Endothelial cell (in vitro differentiated cells): ENCODE data around the gene FAM210B. TPM values are rescaled to one million over a fixed set of nuclear protein-coding genes. Genes with fewer than 3 reads are reported as not detected.
A peak's percentile ranks its signal among the peaks of the same experiment; 100 is the strongest.

ENCODE experiments used
- DNase-seq: peaks from one replicate; pipeline ENCODE4 v3.0.0; 2021; ENCODE audit warnings: low spot score
- H3K27ac Mint-ChIP-seq: one replicate; pipeline ENCODE4 v1.8.0; 2021; ENCODE audit warnings: mixed read lengths, inconsistent platforms; ENCODE audit not compliant: unreplicated experiment
- H3K27me3 Mint-ChIP-seq: one replicate; pipeline ENCODE4 v1.8.0; 2021; ENCODE audit warnings: mild to moderate bottlenecking, moderate library complexity, mixed read lengths, inconsistent platforms; ENCODE audit not compliant: unreplicated experiment
- H3K36me3 Mint-ChIP-seq: one replicate; pipeline ENCODE4 v1.8.0; 2021; ENCODE audit warnings: mild to moderate bottlenecking, low read depth, mixed read lengths, inconsistent platforms; ENCODE audit not compliant: unreplicated experiment
- H3K4me1 Mint-ChIP-seq: one replicate; pipeline ENCODE4 v1.8.0; 2021; ENCODE audit warnings: mild to moderate bottlenecking, mixed read lengths, inconsistent platforms; ENCODE audit not compliant: unreplicated experiment
- H3K4me3 Mint-ChIP-seq: one replicate; pipeline ENCODE4 v1.8.0; 2021; ENCODE audit warnings: mild to moderate bottlenecking, mixed read lengths, inconsistent platforms; ENCODE audit not compliant: unreplicated experiment
- H3K9me3 Mint-ChIP-seq: one replicate; pipeline ENCODE4 v1.8.0; 2021; ENCODE audit warnings: mixed read lengths, inconsistent platforms; ENCODE audit not compliant: unreplicated experiment
- CTCF ChIP-seq: fragments of 200-600 bp; sonication (generic); IDR thresholded peaks from one replicate; pipeline ENCODE4 v1.5.0; 2021; ENCODE audit warnings: antibody characterized with exemption; ENCODE audit not compliant: unreplicated experiment
- total RNA-seq: library from RNA; stranded (reverse); fragmentation: NEBNext Ultra II Directional; extraction: Animal tissue kit (Norgen Biotek cat#: 25700); gene quantifications from one replicate; pipeline ENCODE4 v1.2.1, GENCODE V29; 2021; ENCODE audit not compliant: unreplicated experiment

Gene FAM210B
- total RNA-seq, 1 donor from 2014 or later = 20.1 TPM

- peaks cover under 1% of the 10 kb centered on the region for H3K9me3 Mint-ChIP-seq
Measured at GRCh38 chr20:56343861-56344381, 14.9 kb upstream of the FAM210B start.

GRCh38 chr20:56345911-56346310 lies 12.9 kb upstream of the FAM210B start:
- H3K4me1 Mint-ChIP-seq = peaks cover 12% of the 10 kb centered on the region
- H3K27me3 Mint-ChIP-seq = peaks cover 4% of the 10 kb centered on the region
- H3K36me3 Mint-ChIP-seq = no peaks in the 10 kb centered on the region
- no peak for TF ChIP-seq CTCF
- H3K27ac Mint-ChIP-seq = no peak overlapping the region
- DNase-seq = no peak
- no peaks in the 10 kb centered on the region for H3K9me3 Mint-ChIP-seq
- no peak overlapping the region for H3K4me3 Mint-ChIP-seq

More at GRCh38 chr20:56343861-56344381, 14.9 kb upstream of the FAM210B start:
- H3K4me1 Mint-ChIP-seq = peaks cover 12% of the 10 kb centered on the region
- DNase-seq = peak; percentile 80
- no peak overlapping the region for H3K27ac Mint-ChIP-seq
- TF ChIP-seq CTCF = peak; percentile 88
- peaks cover 5% of the 10 kb centered on the region for H3K27me3 Mint-ChIP-seq
- no peak overlapping the region for H3K4me3 Mint-ChIP-seq
- H3K36me3 Mint-ChIP-seq = no peaks in the 10 kb centered on the region

- no peaks in the 10 kb centered on the region for H3K36me3 Mint-ChIP-seq
- no peak overlapping the region for H3K27ac Mint-ChIP-seq
- H3K9me3 Mint-ChIP-seq = no peaks in the 10 kb centered on the region
- TF ChIP-seq CTCF = no peak
- DNase-seq = no peak
- H3K4me1 Mint-ChIP-seq = peaks cover 12% of the 10 kb centered on the region
- H3K4me3 Mint-ChIP-seq = no peak overlapping the region
- peaks cover 4% of the 10 kb centered on the region for H3K27me3 Mint-ChIP-seq
Measured at GRCh38 chr20:56347628-56348304, 11.0 kb upstream of the FAM210B start.

- H3K4me3 Mint-ChIP-seq = no peak overlapping the region
- no peak for DNase-seq
- no peak for TF ChIP-seq CTCF
- H3K36me3 Mint-ChIP-seq = no peaks in the 10 kb centered on the region
- H3K4me1 Mint-ChIP-seq = peaks cover 12% of the 10 kb centered on the region
- H3K27ac Mint-ChIP-seq = no peak overlapping the region
- peaks cover 4% of the 10 kb centered on the region for H3K27me3 Mint-ChIP-seq
- H3K9me3 Mint-ChIP-seq = no peaks in the 10 kb centered on the region
Measured at GRCh38 chr20:56348305-56348693, 10.5 kb upstream of the FAM210B start.

GRCh38 chr20:56348746-56349145 lies 10.0 kb upstream of the FAM210B start:
- H3K9me3 Mint-ChIP-seq = no peaks in the 10 kb centered on the region
- H3K36me3 Mint-ChIP-seq = no peaks in the 10 kb centered on the region
- H3K27me3 Mint-ChIP-seq = peaks cover 5% of the 10 kb centered on the region
- no peak overlapping the region for H3K4me3 Mint-ChIP-seq
- TF ChIP-seq CTCF = no peak
- no peak for DNase-seq
- no peak overlapping the region for H3K27ac Mint-ChIP-seq
- peaks cover 12% of the 10 kb centered on the region for H3K4me1 Mint-ChIP-seq
